PFSK-1 (cell line): Measurements from ENCODE around the gene ALDH3B1.

Experiments used
- POLR2AphosphoS5 ChIP-seq: IDR thresholded peaks from 2 replicates; pipeline ENCODE4 v1.6.1; 2012; ENCODE audit warnings: low read depth, mild to moderate bottlenecking, control low read depth, low read length, moderate library complexity
- REST ChIP-seq, 2 experiments: IDR thresholded peaks; 2 replicates each; pipeline versions ENCODE4 v1.6.1 to v1.8.0; 2011 to 2012; ENCODE audit warnings: low read depth in 2 of 2, low read length in 2 of 2, control low read depth in 1 of 2, inconsistent platforms in 1 of 2, mild to moderate bottlenecking in 1 of 2, moderate library complexity in 1 of 2; ENCODE audit not compliant: insufficient read depth in 1 of 2
- SIN3A ChIP-seq: IDR thresholded peaks from 2 replicates; pipeline ENCODE4 v1.6.1; 2012; ENCODE audit warnings: mild to moderate bottlenecking, low read length, moderate library complexity, borderline replicate concordance; ENCODE audit not compliant: insufficient read depth
- TAF1 ChIP-seq: IDR thresholded peaks from 2 replicates; pipeline ENCODE4 v1.6.1; 2012; ENCODE audit warnings: low read length, control low read depth, borderline replicate concordance; ENCODE audit not compliant: insufficient read depth

DNA sequence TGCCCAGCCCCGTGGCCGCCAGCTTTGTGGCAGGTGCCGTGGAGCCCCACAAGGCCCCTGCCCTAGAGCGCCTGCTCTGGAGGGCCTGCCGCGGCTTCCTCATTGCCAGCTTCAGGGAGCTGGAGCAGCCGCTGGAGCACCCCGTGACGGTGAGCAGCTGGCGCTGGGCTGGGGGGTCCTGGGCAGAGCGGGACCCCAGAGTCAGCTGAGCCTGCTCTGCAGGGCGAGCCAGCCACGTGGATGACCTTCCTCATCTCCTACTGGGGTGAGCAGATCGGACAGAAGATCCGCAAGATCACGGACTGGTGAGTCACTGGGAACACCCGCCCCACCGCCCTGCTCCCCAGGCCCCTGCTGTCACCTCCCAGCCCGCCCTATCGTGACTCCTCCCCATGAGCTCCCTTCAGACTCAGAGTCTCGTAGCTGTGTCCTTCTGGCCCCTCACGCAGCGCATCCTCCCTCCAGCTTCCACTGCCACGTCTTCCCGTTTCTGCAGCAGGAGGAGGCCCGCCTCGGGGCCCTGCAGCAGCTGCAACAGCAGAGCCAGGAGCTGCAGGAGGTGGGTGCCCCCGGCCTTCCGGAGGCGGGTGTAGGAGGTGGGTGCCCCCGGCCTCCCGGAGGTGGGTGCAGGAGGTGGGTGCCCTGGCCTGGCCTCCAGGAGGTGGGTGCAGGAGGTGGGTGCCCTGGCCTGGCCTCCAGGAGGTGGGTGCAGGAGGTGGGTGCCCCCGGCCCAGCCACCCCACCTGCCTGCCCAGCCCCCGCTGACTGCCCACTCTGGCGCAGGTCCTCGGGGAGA, 33.4 kb downstream of the ALDH3B1 start:
- TF ChIP-seq TAF1 (no peak), POLR2AphosphoS5 (no peak), REST (IDR thresholded peaks at IDR 0.05; ENCODE audit: insufficient read depth in 1 of 2, low read depth in 2 of 2, low read length in 2 of 2) (no peak), SIN3A (no peak)
